Right renal pelvis (tissue), 4 donors: ENCODE results near the gene KRTAP10-10. TPM values are rescaled to one million over a fixed set of nuclear protein-coding genes. Genes with fewer than 3 reads are reported as not detected.
"Not testable (repeated sequence)": the region's sequence is repeated elsewhere in the genome, so short reads cannot be mapped to it uniquely, and the experiment has no call there.

Experiments
- DNase-seq, 4 donors: peaks; one replicate each; pipeline ENCODE4 v3.0.0-alpha.2; 2013; ENCODE audit warnings: low read depth in 4 of 4, low spot score in 3 of 4, missing footprints in 1 of 4
- polyA plus RNA-seq, 4 donors: library from polyadenylated mRNA; unstranded; fragments of 120-200 nt; gene quantifications; one replicate each; pipeline ENCODE4 v1.2.1, GENCODE V29; 2013; ENCODE audit not compliant: insufficient read length in 4 of 4

Gene KRTAP10-10
- polyA plus RNA-seq, 4 donors, result not detected

GRCh38 chr21:44648557-44649311 lies 11.6 kb downstream of the KRTAP10-10 start:
- DNase-seq, result no peak

GRCh38 chr21:44649521-44650100 lies 12.5 kb downstream of the KRTAP10-10 start:
- DNase-seq, result no peak

GRCh38 chr21:44650265-44650972 lies 13.3 kb downstream of the KRTAP10-10 start:
- DNase-seq, result no peak

GRCh38 chr21:44650973-44651675 lies 14.0 kb downstream of the KRTAP10-10 start:
- DNase-seq, result no peak

- DNase-seq, result no peak
These were observed 16.0 kb downstream of the KRTAP10-10 start for GRCh38 chr21:44653123-44653522.

- no peak for DNase-seq
These were observed 16.8 kb downstream of the KRTAP10-10 start for GRCh38 chr21:44653656-44654575.

- no peak for DNase-seq
These were observed 17.5 kb downstream of the KRTAP10-10 start, which contains the start of gene KRTAP12-4 for GRCh38 chr21:44654576-44655175. TSS of gene KRTAP12-4 (minus strand) at chr21:44654659. CDS start at chr21:44654614, 45 bp downstream.

GRCh38 chr21:44656868-44657267 lies 19.7 kb downstream of the KRTAP10-10 start:
- DNase-seq, result no peak

- no peak for DNase-seq
These were observed 20.7 kb downstream of the KRTAP10-10 start, which contains the start of gene KRTAP12-3 for GRCh38 chr21:44657635-44658540. TSS of gene KRTAP12-3 (plus strand) at chr21:44657932. CDS start at chr21:44657980, 48 bp downstream.

- DNase-seq, result no peak
These were observed 21.4 kb downstream of the KRTAP10-10 start for GRCh38 chr21:44658541-44658910.

- no peak for DNase-seq
These were observed 21.9 kb downstream of the KRTAP10-10 start for GRCh38 chr21:44658913-44659595.

- not testable (repeated sequence) for DNase-seq
These were observed 24.4 kb downstream of the KRTAP10-10 start for GRCh38 chr21:44661567-44661966.

GRCh38 chr21:44664691-44665090 lies 27.5 kb downstream of the KRTAP10-10 start:
- no peak for DNase-seq

- DNase-seq, result no peak
These were observed 29.5 kb downstream of the KRTAP10-10 start, which contains the start of gene KRTAP12-2 for GRCh38 chr21:44666401-44667320. TSS of gene KRTAP12-2 (minus strand) at chr21:44666927. CDS start at chr21:44666886, 41 bp downstream.

- DNase-seq, result no peak
These were observed 30.5 kb downstream of the KRTAP10-10 start for GRCh38 chr21:44667612-44668011.

- no peak for DNase-seq
These were observed 33.7 kb downstream of the KRTAP10-10 start for GRCh38 chr21:44670642-44671432.
